Measurements from ENCODE around the gene QKI.

QKI gene

DNA sequence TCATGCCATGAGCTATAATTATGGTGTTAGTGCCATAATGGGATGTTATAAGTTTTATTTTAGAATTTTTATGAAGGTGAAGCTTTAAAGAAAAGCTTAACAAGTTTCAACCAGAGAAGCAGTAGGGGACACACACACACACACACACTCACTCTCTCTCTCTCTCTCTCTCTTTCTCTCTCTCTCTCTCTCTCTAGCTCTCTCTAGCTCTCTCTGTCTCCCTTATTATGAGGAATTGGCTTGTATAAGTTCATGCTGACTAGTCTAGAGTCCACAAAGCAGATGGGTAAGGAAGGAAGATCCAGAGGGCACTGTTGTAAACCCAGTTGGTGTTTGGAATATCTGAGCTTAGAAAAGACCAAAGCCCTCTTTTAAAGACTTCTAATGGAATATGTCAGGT lies 102.4 kb downstream of the QKI start:
- no peak for DNase-seq
- Mint-ChIP-seq H3K4me3 (no peak overlapping the region), H3K36me3 (ENCODE audit: low read depth) (peaks cover 15% of the 10 kb centered on the region), H3K27ac (no peak overlapping the region), H3K9me3 (no peaks in the 10 kb centered on the region), H3K4me1 (no peaks in the 10 kb centered on the region), H3K27me3 (ENCODE audit: low read depth, poor library complexity) (no peaks in the 10 kb centered on the region)
- TF ChIP-seq, protein P1, sequence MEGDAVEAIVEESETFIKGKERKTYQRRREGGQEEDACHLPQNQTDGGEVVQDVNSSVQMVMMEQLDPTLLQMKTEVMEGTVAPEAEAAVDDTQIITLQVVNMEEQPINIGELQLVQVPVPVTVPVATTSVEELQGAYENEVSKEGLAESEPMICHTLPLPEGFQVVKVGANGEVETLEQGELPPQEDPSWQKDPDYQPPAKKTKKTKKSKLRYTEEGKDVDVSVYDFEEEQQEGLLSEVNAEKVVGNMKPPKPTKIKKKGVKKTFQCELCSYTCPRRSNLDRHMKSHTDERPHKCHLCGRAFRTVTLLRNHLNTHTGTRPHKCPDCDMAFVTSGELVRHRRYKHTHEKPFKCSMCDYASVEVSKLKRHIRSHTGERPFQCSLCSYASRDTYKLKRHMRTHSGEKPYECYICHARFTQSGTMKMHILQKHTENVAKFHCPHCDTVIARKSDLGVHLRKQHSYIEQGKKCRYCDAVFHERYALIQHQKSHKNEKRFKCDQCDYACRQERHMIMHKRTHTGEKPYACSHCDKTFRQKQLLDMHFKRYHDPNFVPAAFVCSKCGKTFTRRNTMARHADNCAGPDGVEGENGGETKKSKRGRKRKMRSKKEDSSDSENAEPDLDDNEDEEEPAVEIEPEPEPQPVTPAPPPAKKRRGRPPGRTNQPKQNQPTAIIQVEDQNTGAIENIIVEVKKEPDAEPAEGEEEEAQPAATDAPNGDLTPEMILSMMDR (IDR thresholded peaks at IDR 0.05), result no peak

DNA sequence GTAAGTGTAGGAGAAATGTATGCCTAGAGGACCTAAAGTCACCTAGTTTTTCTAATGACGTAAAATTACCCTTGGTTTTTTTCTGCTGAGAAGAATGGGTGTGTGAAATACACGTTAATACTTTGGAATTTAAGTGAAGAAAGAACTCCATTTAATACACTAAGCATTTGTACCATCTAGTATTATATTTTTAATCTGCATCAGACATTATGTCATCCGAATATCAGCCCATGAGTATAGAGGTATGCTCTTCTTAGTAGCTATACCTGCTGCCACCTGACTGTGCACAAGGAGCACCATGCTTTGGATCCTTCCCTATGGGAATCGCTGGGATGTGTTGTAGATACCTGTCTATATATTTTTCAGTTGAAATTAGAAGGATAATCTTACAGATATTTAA lies 106.4 kb downstream of the QKI start:
- Mint-ChIP-seq H3K4me1 (no peaks in the 10 kb centered on the region), H3K4me3 (no peak overlapping the region), H3K36me3 (ENCODE audit: low read depth) (peaks cover 23% of the 10 kb centered on the region), H3K9me3 (no peaks in the 10 kb centered on the region), H3K27ac (no peak overlapping the region), H3K27me3 (ENCODE audit: low read depth, poor library complexity) (no peaks in the 10 kb centered on the region)
- no peak for DNase-seq
- TF ChIP-seq, protein P1 (IDR thresholded peaks at IDR 0.05), result no peak

DNA sequence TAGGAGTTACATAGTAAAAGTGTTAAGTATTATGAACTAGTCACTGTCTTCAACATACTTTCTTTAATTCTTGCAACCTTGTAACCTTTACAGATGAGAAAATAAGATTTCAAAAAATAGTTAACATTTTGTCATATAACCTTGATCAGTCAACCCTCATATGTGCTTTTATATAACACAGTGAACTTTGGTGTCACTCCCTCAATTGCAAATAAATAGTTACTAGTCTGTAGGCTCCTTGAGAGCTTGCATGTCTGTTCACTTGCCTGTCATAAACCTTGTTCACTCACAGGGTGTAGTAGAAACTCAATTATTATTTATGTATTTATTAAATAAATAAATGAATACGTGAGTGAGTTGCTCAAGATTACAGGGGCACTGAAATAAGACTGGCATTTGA lies 107.5 kb downstream of the QKI start:
- Mint-ChIP-seq H3K4me3 (no peak overlapping the region), H3K27me3 (ENCODE audit: low read depth, poor library complexity) (no peaks in the 10 kb centered on the region), H3K27ac (no peak overlapping the region), H3K4me1 (no peaks in the 10 kb centered on the region), H3K9me3 (no peaks in the 10 kb centered on the region), H3K36me3 (ENCODE audit: low read depth) (peaks cover 19% of the 10 kb centered on the region)
- TF ChIP-seq, protein P1 (IDR thresholded peaks at IDR 0.05), result no peak
- DNase-seq, result no peak

DNA sequence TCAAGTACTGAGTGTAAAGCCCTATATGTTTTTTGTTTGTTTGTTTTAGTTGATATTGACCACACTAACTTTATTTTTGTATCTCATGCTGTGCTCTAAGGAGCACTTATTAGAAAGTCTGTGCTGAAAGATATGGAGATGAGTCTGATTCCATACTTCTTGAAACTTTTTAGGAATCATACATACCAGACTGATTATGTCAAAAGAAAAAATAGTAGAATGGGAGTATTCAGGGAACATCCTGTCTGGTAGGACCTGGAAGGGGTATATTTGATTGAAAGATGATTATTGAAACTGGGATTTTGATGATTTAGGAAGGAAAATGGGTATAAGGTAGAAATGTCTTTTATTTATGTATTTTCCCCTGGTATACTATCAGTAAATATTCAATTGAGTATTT lies 111.4 kb downstream of the QKI start:
- H3K27ac Mint-ChIP-seq, result no peak overlapping the region
- peaks cover 18% of the 10 kb centered on the region for H3K36me3 Mint-ChIP-seq (ENCODE audit: low read depth)
- H3K9me3 Mint-ChIP-seq, result no peaks in the 10 kb centered on the region
- DNase-seq, result no peak
- H3K4me3 Mint-ChIP-seq, result no peak overlapping the region
- TF ChIP-seq, protein P1 (IDR thresholded peaks at IDR 0.05), result no peak
- no peaks in the 10 kb centered on the region for H3K27me3 Mint-ChIP-seq (ENCODE audit: low read depth, poor library complexity)
- peaks cover 10% of the 10 kb centered on the region for H3K4me1 Mint-ChIP-seq

DNA sequence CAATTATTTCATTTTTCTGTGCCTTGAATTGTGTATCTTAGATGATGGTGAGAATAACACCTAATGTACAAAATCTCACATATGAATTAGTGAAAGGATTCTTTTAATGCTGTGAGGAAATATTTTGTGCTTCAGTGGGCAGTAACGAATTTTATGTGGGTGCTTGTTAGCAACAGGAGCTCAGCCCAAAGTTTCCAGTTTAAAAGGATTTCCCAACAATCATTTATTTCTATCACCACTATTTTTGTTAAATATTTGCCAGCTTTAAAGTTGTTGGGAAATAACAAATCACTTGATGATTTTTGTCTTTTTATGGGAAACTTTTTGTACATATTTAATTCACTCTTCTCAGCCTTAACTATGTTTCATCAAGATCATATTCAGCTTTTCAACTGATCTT lies 111.8 kb downstream of the QKI start:
- Mint-ChIP-seq H3K9me3 (no peaks in the 10 kb centered on the region), H3K36me3 (ENCODE audit: low read depth) (peaks cover 18% of the 10 kb centered on the region), H3K4me1 (peaks cover 14% of the 10 kb centered on the region), H3K4me3 (no peak overlapping the region), H3K27me3 (ENCODE audit: low read depth, poor library complexity) (no peaks in the 10 kb centered on the region), H3K27ac (no peak overlapping the region)
- TF ChIP-seq, protein P1 (IDR thresholded peaks at IDR 0.05), result no peak
- no peak for DNase-seq

DNA sequence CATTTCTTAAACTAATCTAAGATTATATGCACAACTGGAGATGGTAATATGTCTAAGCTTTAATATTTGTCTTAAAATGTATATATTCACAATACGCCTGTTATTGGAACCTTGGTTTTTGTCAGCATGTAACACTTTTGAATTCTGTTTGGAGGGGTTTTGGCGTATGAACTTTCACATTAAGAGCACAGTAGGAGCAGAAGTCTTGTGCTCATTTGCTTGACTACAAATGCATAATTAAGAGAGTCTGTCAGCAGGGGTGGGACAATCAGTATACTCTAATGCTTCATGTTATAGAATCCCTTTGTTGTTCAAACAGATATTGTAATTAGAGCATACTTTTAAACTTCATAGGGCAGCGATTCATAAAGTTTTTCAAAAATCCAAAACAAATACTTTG lies 112.8 kb downstream of the QKI start:
- Mint-ChIP-seq H3K4me1 (peaks cover 23% of the 10 kb centered on the region), H3K36me3 (ENCODE audit: low read depth) (peaks cover 18% of the 10 kb centered on the region), H3K27ac (no peak overlapping the region), H3K27me3 (ENCODE audit: low read depth, poor library complexity) (no peaks in the 10 kb centered on the region), H3K4me3 (no peak overlapping the region), H3K9me3 (no peaks in the 10 kb centered on the region)
- no peak for DNase-seq
- TF ChIP-seq, protein P1 (IDR thresholded peaks at IDR 0.05), result no peak
